GM20431 (cell line): ENCODE measurements around the gene L3MBTL1.

Experiments used
- in situ Hi-C: fragments of 300-500 bp; cut with MseI, MboI; formaldehyde crosslinking; loops from one replicate; pipeline ENCODE4 v1.15.0; 2020; ENCODE audit warnings: low sequenced_read_pairs; ENCODE audit not compliant: unreplicated experiment

L3MBTL1 gene

DNA sequence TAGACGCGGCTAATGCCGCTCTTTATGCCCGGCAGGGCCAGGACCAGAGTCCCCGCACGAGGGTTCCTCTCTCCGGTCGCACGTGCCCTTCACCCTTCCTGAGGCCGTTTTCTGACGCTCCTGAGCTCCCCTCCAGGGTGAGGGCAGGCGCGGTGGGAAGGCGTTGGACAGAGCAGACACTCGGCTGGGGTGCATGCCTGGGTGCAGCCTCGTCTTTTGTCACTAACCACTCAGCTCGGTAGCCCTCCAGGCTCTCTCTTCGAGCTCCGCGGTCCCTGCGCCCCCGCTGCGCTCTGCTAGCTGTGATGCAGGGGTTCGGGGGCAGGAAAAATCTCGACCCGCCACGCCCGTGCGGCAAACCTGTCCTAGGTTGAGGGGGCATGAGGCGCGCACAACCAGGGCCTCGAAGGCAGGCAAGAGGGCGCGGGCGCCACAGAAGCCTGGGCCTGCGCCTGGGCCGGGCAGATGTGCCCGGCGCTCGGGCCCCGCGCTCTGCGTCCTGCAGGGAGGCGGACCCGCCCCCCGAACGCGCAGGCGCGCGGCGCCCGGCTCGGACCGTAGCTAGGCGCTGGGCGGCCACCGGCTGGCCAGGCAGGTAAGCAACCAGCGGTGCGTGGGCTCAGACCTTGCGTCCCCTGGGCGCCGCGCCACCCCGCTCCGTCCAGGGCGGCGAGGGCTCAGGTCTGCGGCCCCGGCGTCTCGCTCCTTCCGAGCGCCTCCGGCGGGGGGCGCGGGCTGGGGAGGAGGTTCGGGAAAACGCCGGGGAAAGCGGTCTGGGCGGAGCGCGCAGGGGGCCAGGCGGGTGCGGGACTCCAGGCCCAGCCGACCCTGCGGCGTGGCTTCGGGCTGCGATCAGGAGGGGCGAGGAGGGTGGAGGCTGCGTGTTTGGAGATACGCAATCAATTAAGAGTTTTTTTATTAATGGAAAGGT lies at the start of gene L3MBTL1:
L3MBTL1 (plus strand) TSS at position 548 of the 931 bp plus-strand sequence. CDS start 5,807 bp downstream, outside the sequence.
- in situ Hi-C loops = no loop called here

GRCh38 chr20:43458422-43458924 lies 49.0 kb upstream of the L3MBTL1 start:
- in situ Hi-C loops = no loop called here

DNA sequence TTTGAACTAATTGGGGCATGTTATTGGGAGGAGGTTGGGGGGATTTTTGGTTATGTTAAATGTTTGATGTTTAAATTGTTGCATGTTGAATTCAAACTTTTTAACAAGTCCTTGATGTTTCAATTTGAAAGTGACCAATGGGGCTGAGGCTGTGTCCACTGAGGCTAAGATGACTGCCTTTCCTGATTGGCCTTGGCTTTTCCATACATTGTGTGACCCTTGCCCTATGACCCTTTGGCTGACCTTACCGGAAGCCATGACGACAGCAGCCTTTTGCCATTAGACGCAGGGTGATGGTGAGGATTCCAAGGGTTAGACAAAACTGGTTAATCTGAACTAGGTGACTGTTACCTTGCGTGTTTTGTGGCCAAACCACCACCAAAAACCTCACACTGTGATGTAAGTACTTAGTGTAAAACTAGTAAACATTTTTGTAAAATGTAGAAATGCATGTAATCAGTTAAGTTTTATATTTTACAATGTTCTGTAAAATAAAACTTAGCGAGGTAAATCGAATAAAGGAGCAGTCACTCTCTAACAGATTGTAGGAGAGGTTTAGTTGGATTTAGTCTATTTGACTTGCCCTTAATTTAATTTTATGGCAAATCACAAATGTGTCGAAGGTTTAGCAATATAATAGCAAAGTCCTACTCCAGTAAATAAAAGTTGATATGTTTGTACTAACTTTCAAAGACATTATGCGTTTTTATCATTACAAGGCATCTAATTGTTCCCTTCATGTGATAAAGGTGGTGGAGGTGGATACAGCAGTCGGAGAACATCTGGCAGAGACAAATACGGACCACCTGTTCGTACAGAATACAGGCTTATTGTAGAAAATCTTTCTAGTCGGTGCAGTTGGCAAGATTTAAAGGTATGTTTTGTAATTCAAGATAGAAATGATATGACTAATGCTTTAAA lies 48.2 kb upstream of the L3MBTL1 start:
- in situ Hi-C loops = no loop called here

DNA sequence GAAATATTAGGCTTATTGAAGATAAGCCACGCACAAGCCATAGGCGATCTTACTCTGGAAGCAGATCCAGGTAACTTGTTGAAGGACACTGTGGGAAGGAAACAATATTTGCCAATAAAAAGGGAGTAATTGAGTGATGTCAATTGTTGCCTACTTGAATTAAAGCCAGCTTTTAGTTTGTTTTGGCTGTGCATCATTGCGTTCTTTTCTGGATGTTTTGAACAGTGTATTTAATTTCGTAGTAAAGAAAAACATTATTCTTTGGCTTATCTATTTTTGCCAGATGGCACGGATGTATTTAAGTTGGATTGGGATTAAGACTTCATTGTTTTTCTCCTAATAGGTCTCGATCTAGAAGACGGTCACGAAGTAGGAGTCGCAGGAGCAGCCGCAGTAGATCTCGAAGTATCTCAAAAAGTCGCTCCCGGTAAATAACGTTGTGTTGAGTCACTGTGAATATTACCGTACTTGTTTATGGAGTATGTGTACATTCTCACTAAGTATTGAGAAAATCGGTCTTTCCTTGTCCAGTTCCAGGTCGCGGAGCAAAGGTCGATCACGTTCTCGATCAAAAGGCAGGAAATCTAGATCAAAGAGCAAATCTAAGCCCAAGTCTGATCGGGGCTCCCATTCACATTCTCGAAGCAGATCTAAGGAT lies 47.2 kb upstream of the L3MBTL1 start:
- in situ Hi-C loops = no loop called here

DNA sequence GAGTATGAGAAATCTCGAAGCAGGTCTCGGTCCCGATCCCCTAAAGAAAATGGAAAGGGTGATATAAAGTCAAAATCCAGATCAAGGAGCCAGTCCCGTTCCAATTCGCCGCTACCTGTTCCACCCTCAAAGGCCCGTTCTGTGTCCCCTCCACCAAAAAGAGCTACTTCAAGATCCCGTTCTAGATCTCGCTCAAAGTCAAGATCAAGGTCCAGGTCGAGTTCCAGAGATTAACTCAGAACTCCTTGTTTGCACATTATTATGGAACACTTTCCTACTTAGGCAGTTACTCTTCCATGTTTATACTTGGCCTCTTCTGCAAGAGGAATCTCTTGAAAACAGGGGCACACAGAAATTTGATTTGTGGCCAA lies 46.7 kb upstream of the L3MBTL1 start:
- in situ Hi-C loops = no loop called here

DNA sequence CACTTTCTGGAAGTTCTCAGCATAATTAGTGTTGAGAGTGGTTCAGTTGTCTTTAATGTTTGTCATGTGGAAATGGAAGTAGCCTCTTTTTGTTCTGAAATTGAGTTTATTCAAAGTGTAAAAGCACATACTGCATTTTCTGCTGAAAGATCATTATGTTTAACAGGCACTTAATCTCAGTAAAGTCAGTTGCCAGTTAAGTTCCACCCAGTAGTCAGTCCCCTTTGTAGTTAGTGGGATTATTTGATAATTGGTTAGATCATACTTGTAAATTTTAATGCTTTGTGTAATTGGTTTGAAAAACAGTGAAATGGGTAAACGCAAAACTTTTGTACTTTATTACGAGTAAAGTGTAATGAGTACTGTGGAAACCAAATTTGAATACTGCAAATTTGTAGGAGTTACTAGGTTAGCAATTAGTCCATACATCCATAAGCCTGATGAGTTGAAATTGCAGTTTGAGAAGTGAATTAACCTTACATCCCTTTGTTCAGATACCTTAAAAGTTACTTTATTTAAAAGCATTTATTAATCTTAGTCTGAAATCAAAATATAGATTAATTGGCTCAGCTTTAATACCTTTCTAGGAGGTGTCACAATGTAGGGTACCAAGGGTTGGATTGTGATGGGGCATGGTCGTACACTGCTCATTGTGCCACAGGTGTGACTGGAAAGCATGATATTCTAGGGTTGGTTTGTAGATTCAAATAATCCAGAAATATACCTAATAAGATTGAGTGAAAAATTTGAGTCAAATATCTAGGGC lies 45.4 kb upstream of the L3MBTL1 start:
- in situ Hi-C loops = no loop called here

DNA sequence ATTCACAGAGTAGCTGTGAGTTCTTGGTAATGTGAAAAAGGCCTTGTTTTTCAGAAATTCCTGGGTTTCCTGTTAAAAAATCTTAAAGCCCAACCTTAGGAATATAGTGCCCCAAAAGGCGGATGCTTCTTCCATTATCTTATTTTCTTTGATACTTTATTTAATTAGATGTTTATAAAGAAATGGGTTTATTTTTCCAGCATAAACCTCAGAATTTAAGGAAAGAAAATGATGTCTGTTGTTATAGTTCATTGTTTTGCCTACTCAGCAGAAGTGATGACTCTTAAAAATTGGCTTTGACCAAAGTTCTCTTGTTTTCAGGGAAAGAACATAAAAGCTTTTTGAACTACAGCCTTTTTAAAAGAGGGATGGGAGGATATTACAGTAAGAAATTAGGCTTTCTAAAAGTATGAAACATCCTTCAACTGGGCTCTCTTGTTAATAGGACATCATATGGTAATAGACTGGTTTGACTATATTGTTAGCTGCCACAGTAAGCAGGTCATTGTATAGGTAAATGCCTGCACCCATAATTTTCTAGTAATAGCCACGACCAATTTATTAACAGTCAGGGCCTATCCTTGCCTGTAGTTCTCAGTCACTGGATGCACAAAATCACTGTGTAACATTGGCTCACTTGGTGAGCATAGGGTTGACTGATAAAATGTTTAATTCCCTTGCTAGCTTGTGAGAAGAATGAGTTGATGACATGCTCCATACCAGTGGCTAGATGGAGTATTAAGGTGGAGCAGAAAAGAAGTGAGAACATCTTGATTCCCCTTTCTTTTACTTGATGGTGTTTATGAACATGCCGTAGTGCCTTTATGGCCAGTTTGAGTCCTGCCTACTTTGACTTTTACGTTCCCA lies 44.6 kb upstream of the L3MBTL1 start:
- in situ Hi-C loops = no loop called here

DNA sequence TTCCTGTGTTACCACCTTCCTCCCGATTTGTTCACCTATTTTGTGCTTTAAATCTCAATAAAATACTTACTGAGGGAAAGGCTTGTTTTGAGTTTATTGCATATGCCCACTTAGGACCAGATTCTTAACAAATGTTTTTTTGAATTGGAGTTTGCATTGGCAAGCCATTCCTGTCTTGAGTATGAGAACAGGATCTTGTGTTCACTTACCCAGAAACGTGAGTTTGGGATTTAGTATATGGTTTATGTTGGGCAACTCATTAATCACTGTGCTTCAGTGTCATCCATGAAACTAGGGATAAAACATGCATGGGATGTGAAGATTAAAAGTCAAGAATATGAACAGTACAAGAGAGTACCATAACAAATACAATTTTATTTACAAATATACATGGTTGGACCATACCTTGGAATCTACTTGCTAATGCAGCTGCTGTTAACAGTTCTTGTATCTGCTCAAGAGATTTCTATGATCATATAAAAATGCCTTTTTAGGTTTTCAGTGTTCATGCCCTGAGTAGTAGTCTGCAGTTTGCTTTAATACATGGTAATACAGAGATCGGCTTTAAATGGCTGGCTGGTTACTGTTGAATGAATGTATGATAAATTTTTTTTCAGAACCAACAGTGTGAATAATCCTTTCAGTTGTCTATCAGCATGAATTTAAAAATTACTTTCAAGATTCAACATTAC lies 43.8 kb upstream of the L3MBTL1 start:
- in situ Hi-C loops = no loop called here

DNA sequence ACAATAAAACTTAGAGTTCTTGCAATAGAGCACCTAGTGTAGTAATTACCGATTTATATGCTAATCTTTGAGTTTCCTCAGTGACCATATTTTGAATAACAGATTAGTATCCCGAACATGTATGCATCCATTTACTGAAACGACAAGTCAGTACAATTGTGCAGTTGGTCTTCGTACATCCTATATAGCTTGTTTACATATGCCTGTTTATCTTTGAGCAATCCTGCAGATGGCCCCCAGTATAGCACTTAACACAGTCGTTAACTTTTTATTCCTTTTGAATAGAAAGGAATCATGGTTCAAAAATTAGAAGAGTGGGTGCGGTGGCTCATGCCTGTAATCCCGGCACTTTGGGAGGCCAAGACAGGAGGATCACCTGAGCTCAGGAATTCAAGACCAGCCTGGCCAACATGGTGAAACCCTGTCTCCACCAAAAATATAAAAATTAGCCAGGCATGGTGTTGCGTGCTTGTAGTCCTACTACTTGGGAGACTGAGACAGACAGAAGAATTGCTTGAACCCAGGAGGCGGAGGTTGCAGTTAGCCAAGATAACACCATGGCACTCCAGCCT lies 43.2 kb upstream of the L3MBTL1 start:
- in situ Hi-C loops = no loop called here

DNA sequence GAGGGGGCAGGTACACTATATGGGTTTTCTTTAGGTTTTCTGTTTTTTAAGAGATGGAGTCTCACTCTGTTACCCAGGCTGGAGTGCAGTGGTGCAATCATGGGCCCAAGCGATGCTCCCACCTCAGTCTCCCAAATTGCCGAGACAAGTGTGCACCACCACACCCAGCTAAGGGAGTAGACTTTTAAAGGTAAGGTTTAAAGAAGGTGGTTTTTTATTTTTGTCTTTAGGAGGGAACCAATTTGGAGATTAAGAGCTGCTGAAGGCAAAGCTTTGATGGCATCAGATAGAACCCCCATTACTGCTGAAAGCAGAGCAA lies 41.9 kb upstream of the L3MBTL1 start:
- in situ Hi-C loops = no loop called here

DNA sequence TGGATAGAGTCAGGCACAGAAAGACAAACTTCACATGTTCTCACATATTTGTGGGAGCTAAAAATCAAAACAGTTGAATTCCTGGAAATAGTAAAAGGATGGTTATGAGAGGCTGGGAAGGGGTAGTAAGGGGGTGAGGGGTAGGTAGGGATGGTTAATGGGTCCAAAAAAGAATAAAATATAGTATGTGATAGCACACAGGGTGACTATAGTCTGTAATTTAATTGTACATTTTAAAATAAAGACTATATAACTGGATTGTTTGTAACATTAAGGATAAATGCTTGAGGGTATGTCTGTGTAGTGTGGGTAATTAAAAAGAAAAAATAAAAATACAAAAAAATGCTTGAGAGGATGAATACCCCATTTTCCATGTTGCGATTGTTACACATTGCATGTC lies 39.9 kb upstream of the L3MBTL1 start:
- in situ Hi-C loops = no loop called here

GRCh38 chr20:43472671-43473380 lies 34.7 kb upstream of the L3MBTL1 start:
- in situ Hi-C loops = no loop called here

DNA sequence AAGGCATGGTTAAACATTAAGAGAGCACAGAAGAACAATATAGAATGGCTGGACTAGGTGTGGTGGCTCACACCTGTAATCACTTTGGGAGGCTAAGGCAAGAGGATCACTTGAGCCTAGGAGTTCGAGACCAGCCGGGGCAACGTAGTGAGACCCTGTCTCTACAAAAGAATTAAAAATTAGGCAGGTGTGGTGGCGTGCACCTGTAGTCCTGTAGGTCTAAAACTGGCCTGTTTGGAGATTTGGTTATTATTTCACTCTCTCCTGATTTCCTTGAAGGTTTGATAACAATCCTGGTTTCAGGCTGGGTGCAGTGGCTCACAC lies 34.2 kb upstream of the L3MBTL1 start:
- in situ Hi-C loops = no loop called here

DNA sequence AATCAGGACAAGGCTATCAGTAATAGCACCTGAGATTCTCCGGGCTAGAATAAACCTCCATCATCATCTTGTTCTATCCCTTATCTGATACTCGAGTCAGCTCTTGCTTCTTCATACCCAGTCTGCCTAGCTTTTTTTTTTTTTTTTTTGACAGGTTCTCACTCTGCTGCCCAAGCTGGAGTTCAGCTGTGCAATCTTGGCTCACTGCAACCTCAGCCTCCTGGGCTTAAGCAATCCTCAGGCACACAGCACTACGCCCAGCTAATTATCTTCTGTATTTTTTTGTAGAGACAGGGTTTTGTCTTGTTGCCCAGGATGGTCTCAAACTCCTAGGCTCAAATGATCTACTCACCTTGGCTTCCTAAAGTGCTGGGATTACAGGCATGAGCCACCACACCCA lies 30.3 kb upstream of the L3MBTL1 start:
- in situ Hi-C loops = no loop called here

- in situ Hi-C loops = no loop called here
Observed at GRCh38 chr20:43477619-43478018, 29.9 kb upstream of the L3MBTL1 start.

- in situ Hi-C loops = no loop called here
Observed at GRCh38 chr20:43490038-43490437, 17.5 kb upstream of the L3MBTL1 start.

- in situ Hi-C loops = no loop called here
Observed at GRCh38 chr20:43492101-43492500, 15.4 kb upstream of the L3MBTL1 start.
